Activated T-cell treated with anti-CD3 and anti-CD28 coated beads for 1 hour (primary cell): ENCODE results near the gene ZSWIM8.

Experiments used
- DNase-seq: peaks from one replicate; pipeline ENCODE4 v3.0.0-alpha.2; 2020; ENCODE audit warnings: low read depth

ZSWIM8 gene

DNA sequence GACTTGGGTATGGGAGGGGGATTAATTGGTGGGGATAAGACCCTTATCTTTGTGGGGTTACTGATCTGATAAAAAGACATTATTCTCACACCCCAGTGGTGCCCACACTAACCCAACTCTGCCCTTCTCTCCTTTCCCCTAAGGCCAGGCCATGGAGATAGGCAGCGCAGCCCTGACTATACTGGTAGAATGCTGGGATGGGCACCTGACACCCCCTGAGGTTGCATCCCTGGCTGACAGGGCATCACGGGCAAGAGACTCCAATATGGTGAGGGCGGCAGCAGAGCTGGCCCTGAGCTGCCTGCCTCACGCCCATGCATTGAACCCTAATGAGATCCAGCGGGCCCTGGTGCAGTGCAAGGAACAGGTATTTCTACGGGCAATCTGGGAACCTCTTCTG is 12.7 kb downstream of the ZSWIM8 start:
- no peak for DNase-seq

- DNase-seq: no peak
Observed at GRCh38 chr10:73798927-73799560, 13.6 kb downstream of the ZSWIM8 start.

DNA sequence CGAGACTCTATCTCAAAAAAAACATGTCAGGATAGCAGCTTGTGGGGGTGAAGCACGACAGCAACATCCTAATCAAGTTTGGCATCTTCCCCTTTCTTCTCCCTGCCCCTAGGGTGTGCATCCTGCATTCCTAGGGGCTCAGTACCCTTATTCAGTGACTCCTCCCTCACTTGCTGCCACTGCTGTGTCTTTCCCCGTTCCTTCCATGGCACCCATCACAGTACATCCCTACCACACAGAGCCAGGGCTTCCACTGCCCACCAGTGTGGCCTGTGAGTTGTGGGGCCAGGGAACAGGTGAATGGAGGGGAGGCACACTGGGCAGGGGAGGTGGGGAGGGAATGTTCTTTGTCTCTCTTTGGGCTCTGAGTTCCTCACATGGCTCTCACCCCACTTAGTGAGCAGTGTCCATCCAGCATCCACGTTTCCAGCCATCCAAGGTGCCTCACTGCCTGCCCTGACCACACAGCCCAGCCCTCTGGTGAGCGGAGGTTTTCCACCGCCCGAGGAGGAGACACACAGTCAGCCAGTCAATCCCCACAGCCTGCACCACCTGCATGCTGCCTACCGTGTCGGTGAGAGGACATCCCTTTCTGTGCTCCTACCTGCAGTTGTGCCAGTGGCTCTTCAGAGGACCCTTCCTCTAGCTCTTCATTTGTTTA is 14.6 kb downstream of the ZSWIM8 start:
- DNase-seq: no peak

DNA sequence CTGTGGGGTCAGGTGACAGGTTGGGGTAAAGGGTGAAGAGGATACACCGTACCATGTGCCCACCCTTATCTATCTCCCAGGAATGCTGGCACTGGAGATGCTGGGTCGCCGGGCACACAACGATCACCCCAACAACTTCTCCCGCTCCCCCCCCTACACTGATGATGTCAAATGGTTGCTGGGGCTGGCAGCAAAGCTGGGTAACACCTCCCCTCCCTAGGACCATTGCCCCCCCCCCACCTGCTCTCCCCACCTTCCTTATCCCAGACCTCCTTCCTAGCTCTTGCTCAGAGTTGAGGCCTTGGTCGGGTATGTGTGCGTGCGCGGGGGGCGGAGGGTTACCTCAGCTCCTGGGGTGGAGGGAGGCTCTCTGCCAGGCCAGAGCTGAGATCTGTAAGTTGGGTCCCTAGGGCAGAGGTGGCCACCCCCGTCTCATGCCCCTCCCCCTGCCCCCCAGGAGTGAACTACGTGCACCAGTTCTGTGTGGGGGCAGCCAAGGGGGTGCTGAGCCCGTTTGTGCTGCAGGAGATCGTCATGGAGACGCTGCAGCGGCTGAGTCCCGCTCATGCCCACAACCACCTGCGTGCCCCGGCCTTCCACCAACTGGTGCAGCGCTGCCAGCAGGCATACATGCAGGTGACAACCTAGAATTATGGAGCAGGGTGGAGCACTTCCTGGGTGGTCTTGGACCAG is 15.3 kb downstream of the ZSWIM8 start:
- no peak for DNase-seq

DNA sequence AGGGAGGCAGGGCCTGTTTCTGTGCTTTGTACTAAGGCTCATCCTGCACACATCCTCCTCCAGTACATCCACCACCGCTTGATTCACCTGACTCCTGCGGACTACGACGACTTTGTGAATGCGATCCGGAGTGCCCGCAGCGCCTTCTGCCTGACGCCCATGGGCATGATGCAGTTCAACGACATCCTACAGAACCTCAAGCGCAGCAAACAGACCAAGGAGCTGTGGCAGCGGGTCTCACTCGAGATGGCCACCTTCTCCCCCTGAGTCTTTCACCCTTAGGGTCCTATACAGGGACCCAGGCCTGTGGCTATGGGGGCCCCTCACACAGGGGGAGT is 15.8 kb downstream of the ZSWIM8 start:
- DNase-seq: no peak

DNA sequence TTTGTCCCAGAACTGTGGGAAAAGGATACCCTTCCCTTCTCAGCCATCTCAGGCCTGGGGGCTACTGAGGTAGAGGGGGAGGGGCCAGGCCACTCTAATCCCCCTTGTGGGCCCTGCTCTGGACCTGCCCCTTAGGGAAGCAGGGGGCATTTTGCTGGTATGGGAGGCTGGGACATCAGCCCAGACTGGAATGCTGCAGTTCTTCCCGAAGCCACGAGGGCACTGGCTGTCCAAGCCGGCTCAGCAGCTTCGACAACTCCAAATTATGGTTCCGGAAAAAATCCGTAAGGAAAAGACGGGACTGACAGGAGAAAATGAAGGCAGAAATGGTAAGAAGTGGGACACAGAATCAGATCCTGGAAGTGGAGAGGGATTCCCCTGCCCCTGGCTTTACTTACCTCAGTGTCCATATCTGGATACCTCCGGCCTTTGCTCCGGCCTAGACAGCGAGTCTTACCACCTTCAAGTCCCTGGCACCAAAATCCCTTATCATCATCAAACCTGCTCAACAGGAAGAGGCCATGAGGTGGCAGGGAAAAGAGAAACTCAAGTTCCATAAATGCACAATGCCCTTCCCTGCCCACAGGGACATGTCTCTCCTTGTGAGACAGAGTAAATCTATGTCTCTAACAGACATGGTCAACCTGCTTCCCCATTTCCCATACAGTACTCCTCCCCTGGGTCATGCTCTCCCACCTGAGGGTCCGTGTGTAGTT is 17.0 kb downstream of the ZSWIM8 start:
- no peak for DNase-seq

- DNase-seq: no peak
Observed at GRCh38 chr10:73803680-73804286, 18.4 kb downstream of the ZSWIM8 start.

- DNase-seq: no peak
Observed at GRCh38 chr10:73806176-73806950, 21.0 kb downstream of the ZSWIM8 start.

- no peak for DNase-seq
Observed at GRCh38 chr10:73807471-73807870, 22.1 kb downstream of the ZSWIM8 start.

DNA sequence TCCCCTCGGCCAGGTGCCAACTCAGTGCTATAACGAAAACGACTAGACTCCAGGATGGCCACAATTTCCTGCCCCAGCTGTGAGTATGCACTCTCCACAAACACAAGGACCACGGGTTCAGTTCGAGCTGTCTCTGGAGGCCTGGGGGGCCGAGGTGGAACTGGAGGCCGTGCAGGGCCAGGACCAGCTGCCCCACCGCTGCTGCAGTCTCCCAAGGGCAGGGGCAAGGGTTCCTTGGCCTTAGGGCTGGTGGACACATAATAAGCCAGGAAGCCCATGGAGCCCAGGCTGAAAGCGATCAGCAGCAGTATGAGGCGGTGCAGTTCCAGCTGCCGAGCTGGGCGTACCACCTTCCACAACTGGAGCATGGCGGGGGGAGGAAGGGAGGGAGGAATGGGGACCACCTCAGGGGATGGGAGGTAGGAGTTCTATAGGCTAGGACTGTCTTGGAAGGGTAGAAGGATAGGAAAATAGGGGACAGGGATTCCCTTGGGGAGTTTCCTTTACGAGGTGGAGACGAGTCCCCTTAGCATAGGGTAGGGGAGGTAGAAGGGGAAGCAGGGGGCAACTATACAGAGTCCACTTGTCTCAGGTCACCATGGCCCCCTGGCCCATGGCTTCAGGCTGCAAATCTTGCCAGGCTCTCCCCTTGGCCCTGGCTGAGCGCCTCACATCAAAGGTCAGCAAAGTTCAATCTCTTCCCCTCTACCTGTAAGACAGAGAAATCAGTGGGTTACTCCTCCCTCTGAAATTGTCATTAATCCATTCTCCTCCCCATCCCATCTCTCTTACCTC is 22.8 kb downstream of the ZSWIM8 start:
- DNase-seq: no peak

- no peak for DNase-seq
Observed at GRCh38 chr10:73809061-73809818, 23.8 kb downstream of the ZSWIM8 start.

- DNase-seq: no peak
Observed at GRCh38 chr10:73810358-73810734, 24.9 kb downstream of the ZSWIM8 start.

DNA sequence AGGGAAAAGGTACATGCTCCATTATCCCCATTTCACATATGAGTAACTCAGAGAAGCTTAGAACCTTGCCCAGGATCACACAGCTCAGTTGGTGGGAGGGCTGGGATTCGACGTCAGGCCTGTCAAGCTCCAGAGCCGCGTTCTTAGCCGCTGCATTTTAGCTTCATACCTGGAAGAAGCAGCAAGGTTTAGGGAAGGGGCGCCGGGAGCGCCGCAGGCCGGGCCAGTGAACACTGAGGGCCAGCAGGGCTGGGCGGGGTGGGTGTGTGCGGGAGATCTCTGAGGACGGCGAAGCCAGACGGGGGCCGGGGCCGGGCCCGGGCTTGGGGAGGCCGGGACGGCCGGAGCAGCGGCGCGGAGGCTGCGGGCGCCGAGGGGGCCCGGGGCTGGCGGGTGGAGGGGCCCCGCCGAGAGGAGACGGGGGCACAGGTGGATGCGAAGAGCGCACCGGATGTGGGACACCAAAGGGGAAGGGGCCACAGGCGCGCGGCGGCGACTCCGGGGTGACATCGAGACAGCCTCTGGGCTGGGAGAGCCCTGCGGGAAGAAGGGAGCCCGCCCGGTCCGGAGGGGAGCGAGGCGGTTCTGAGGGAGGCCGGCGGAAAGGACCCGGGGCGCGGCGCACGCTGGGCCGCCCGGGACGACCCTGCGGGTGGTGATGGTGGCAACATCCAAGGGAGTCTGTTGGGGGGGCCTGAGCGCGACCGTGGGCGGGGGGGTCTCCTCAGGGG is 25.5 kb downstream of the ZSWIM8 start:
- peak; percentile 49 for DNase-seq

GRCh38 chr10:73812657-73813056 is 27.3 kb downstream of the ZSWIM8 start:
- DNase-seq: no peak

- no peak for DNase-seq
Observed at GRCh38 chr10:73813333-73813732, 27.9 kb downstream of the ZSWIM8 start.

DNA sequence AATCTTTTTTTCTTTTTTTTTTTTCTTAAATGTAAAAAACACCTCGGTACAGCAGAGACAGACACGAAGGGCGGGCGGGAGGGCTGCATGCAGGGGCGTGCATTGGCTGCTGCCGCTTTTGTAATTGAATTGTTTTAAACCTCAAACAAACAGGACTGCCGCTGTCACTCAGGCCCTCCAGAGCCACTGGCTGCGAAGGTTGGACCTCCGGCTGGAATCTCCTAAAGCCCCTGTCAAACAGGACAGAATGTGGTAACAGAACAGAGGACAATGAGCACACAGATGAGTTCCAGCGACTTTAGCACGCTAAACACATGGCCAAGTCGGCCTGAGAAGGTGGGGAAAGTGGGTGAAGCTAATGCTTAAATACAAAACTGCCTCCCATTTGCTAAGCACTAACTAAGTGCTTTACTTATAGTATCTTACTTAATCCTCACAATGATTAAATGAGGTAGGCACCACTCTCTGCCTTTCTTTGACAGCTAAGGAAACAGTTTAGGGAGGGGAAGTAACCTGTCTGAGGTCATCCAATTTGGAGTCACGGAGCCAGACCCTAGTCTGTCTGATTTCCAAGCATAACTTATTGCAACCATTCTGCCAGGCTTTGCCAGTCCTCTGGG is 29.0 kb downstream of the ZSWIM8 start:
- no peak for DNase-seq

- DNase-seq: no peak
Observed at GRCh38 chr10:73814896-73815718, 29.7 kb downstream of the ZSWIM8 start.

- no peak for DNase-seq
Observed at GRCh38 chr10:73815719-73816030, 30.3 kb downstream of the ZSWIM8 start.
